NCI-H2227 treated with DMSO at 0.1 percent for 48 hours (cell line): ENCODE results near the gene RPL14.

Source experiments
- DNase-seq: peaks from one replicate; lab custom pipeline; 2025; lab: John Stamatoyannopoulos, UW

RPL14 gene

GRCh38 chr3:40463579-40463978 lies 6.4 kb downstream of the RPL14 start:
- no peak for DNase-seq

- DNase-seq = no peak
Measured at GRCh38 chr3:40464339-40465110, 7.4 kb downstream of the RPL14 start.

GRCh38 chr3:40465111-40465407 lies 7.9 kb downstream of the RPL14 start:
- no peak for DNase-seq

GRCh38 chr3:40465456-40465855 lies 8.3 kb downstream of the RPL14 start:
- DNase-seq = no peak

GRCh38 chr3:40468018-40468417 lies 10.9 kb downstream of the RPL14 start:
- no peak for DNase-seq

- DNase-seq = no peak
Measured at GRCh38 chr3:40470701-40471100, 13.6 kb downstream of the RPL14 start.

GRCh38 chr3:40476478-40477470 lies 19.6 kb downstream of the RPL14 start, which contains the start of gene ZNF619:
TSS of gene ZNF619 (plus strand) at chr3:40477122. CDS start at chr3:40477980, 858 bp downstream.
- DNase-seq = peak; percentile 42

- no peak for DNase-seq
Measured at GRCh38 chr3:40477666-40478065, 20.5 kb downstream of the RPL14 start.

- no peak for DNase-seq
Measured at GRCh38 chr3:40487172-40487571, 30.0 kb downstream of the RPL14 start.

- DNase-seq = no peak
Measured at GRCh38 chr3:40490916-40491315, 33.8 kb downstream of the RPL14 start.

GRCh38 chr3:40494698-40495097 lies 37.6 kb downstream of the RPL14 start:
- no peak for DNase-seq

GRCh38 chr3:40497288-40497687 lies 40.1 kb downstream of the RPL14 start:
- no peak for DNase-seq

GRCh38 chr3:40499952-40500351 lies 42.8 kb downstream of the RPL14 start:
- DNase-seq = no peak

GRCh38 chr3:40502034-40502433 lies 44.9 kb downstream of the RPL14 start:
- DNase-seq = no peak

- no peak for DNase-seq
Measured at GRCh38 chr3:40504636-40505430, 47.7 kb downstream of the RPL14 start.

GRCh38 chr3:40505599-40506462 lies 48.7 kb downstream of the RPL14 start, which contains the start of gene ZNF620:
TSS of gene ZNF620 (plus strand) at chr3:40506039. CDS start at chr3:40506353, 314 bp downstream.
- DNase-seq = peak; percentile 85

GRCh38 chr3:40511031-40511718 lies 54.0 kb downstream of the RPL14 start:
- DNase-seq = no peak

- DNase-seq = no peak
Measured at GRCh38 chr3:40516201-40516600, 59.1 kb downstream of the RPL14 start.

GRCh38 chr3:40518067-40518466 lies 60.9 kb downstream of the RPL14 start:
- DNase-seq = no peak
